ENCODE data around the gene NELL1. TPM values are rescaled to one million over a fixed set of nuclear protein-coding genes. Genes with fewer than 3 reads are reported as not detected.

NELL1 gene
- total RNA-seq, 1 donor from 2014 or later: 0.29 TPM

- no peak for DNase-seq
- Mint-ChIP-seq H3K27me3 (ENCODE audit: unreplicated experiment) (no peaks in the 10 kb centered on the region), H3K4me1 (ENCODE audit: low read depth, unreplicated experiment) (no peaks in the 10 kb centered on the region), H3K4me3 (ENCODE audit: unreplicated experiment) (no peak overlapping the region), H3K27ac (ENCODE audit: unreplicated experiment) (no peak overlapping the region), H3K36me3 (ENCODE audit: unreplicated experiment) (no peaks in the 10 kb centered on the region), H3K9me3 (ENCODE audit: unreplicated experiment) (peaks cover 1% of the 10 kb centered on the region)
- TF ChIP-seq, protein P1, sequence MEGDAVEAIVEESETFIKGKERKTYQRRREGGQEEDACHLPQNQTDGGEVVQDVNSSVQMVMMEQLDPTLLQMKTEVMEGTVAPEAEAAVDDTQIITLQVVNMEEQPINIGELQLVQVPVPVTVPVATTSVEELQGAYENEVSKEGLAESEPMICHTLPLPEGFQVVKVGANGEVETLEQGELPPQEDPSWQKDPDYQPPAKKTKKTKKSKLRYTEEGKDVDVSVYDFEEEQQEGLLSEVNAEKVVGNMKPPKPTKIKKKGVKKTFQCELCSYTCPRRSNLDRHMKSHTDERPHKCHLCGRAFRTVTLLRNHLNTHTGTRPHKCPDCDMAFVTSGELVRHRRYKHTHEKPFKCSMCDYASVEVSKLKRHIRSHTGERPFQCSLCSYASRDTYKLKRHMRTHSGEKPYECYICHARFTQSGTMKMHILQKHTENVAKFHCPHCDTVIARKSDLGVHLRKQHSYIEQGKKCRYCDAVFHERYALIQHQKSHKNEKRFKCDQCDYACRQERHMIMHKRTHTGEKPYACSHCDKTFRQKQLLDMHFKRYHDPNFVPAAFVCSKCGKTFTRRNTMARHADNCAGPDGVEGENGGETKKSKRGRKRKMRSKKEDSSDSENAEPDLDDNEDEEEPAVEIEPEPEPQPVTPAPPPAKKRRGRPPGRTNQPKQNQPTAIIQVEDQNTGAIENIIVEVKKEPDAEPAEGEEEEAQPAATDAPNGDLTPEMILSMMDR (IDR thresholded peaks at IDR 0.05; ENCODE audit: partially characterized antibody, unreplicated experiment): no peak
These were observed 35.3 kb upstream of the NELL1 start for GRCh38 chr11:20634044-20634443.

- H3K36me3 Mint-ChIP-seq (ENCODE audit: unreplicated experiment): no peaks in the 10 kb centered on the region
- no peak overlapping the region for H3K27ac Mint-ChIP-seq (ENCODE audit: unreplicated experiment)
- no peaks in the 10 kb centered on the region for H3K4me1 Mint-ChIP-seq (ENCODE audit: low read depth, unreplicated experiment)
- H3K9me3 Mint-ChIP-seq (ENCODE audit: unreplicated experiment): peaks cover 1% of the 10 kb centered on the region
- no peaks in the 10 kb centered on the region for H3K27me3 Mint-ChIP-seq (ENCODE audit: unreplicated experiment)
- TF ChIP-seq, protein P1 (IDR thresholded peaks at IDR 0.05; ENCODE audit: partially characterized antibody, unreplicated experiment): no peak
- no peak overlapping the region for H3K4me3 Mint-ChIP-seq (ENCODE audit: unreplicated experiment)
- no peak for DNase-seq
These were observed 34.6 kb upstream of the NELL1 start for GRCh38 chr11:20634781-20635180.

DNA sequence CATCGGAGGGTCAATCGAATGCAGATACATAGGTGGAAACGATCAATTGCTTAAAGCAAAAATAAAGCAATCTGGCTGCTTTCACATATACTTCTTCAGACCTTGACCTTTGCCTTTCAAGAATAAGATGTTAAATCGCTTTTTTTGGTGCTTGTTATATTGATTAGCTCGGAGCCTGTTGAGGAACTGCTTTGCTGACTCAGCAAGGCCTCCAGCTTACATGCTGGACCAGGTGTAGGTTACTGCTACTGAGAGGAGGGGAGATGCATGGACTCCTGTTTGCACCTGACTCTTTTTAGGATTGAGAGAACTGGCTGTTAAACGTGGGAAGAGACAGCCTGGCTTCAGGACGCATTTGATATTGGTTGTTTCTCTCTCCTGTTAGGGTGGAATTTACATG, 31.3 kb upstream of the NELL1 start:
- peaks cover 2% of the 10 kb centered on the region for H3K27me3 Mint-ChIP-seq (ENCODE audit: unreplicated experiment)
- H3K9me3 Mint-ChIP-seq (ENCODE audit: unreplicated experiment): peaks cover 4% of the 10 kb centered on the region
- no peak overlapping the region for H3K4me3 Mint-ChIP-seq (ENCODE audit: unreplicated experiment)
- H3K27ac Mint-ChIP-seq (ENCODE audit: unreplicated experiment): no peak overlapping the region
- no peak for DNase-seq
- H3K36me3 Mint-ChIP-seq (ENCODE audit: unreplicated experiment): no peaks in the 10 kb centered on the region
- TF ChIP-seq, protein P1 (IDR thresholded peaks at IDR 0.05; ENCODE audit: partially characterized antibody, unreplicated experiment): no peak
- no peaks in the 10 kb centered on the region for H3K4me1 Mint-ChIP-seq (ENCODE audit: low read depth, unreplicated experiment)

- no peak for DNase-seq
- Mint-ChIP-seq H3K36me3 (ENCODE audit: unreplicated experiment) (no peaks in the 10 kb centered on the region), H3K4me3 (ENCODE audit: unreplicated experiment) (no peak overlapping the region), H3K27me3 (ENCODE audit: unreplicated experiment) (peaks cover 2% of the 10 kb centered on the region), H3K27ac (ENCODE audit: unreplicated experiment) (no peak overlapping the region), H3K4me1 (ENCODE audit: low read depth, unreplicated experiment) (no peaks in the 10 kb centered on the region), H3K9me3 (ENCODE audit: unreplicated experiment) (peaks cover 4% of the 10 kb centered on the region)
- TF ChIP-seq, protein P1 (IDR thresholded peaks at IDR 0.05; ENCODE audit: partially characterized antibody, unreplicated experiment): no peak
These were observed 29.7 kb upstream of the NELL1 start for GRCh38 chr11:20639688-20640087.

DNA sequence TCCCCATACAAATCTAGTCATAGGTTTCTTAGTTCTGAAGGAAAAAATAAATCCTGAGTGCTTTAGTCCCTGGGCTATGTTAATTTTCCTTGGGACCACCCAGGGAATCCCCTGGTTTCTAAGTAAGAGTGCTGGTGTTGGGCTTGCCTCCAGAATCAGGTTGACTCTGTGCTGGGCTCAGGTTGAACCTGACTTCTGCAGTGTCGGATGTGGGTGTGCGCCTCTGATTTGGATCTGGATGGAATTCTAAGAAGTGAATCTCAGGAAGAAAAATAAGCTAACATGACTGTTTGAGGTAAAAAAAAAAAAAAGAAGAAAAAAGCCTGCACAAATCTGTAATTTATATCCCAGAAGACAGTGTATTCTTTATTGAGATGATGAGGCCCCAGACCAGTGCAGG, 29.0 kb upstream of the NELL1 start:
- DNase-seq: no peak
- no peaks in the 10 kb centered on the region for H3K36me3 Mint-ChIP-seq (ENCODE audit: unreplicated experiment)
- H3K9me3 Mint-ChIP-seq (ENCODE audit: unreplicated experiment): peaks cover 4% of the 10 kb centered on the region
- no peak overlapping the region for H3K27ac Mint-ChIP-seq (ENCODE audit: unreplicated experiment)
- TF ChIP-seq, protein P1 (IDR thresholded peaks at IDR 0.05; ENCODE audit: partially characterized antibody, unreplicated experiment): no peak
- no peaks in the 10 kb centered on the region for H3K4me1 Mint-ChIP-seq (ENCODE audit: low read depth, unreplicated experiment)
- no peak overlapping the region for H3K4me3 Mint-ChIP-seq (ENCODE audit: unreplicated experiment)
- peaks cover 5% of the 10 kb centered on the region for H3K27me3 Mint-ChIP-seq (ENCODE audit: unreplicated experiment)
